Measurements from ENCODE around the gene EMILIN1. TPM values are rescaled to one million over a fixed set of nuclear protein-coding genes. Genes with fewer than 3 reads are reported as not detected.

EMILIN1 gene
- polyA plus RNA-seq, 1 donor = 49.1 TPM

GRCh38 chr2:27086090-27086723, 7.8 kb downstream of the EMILIN1 start:
- no CpG with 5 or more reads among the region's 81 CpGs for WGBS (ENCODE audit: insufficient coverage, low lambda C conversion rate)
- H3K27me3 ChIP-seq (ENCODE audit: control insufficient read depth, insufficient read depth, low read length) = no peaks in the 10 kb centered on the region
- H3K9me3 ChIP-seq (ENCODE audit: control insufficient read depth, low read depth, low read length) = no peaks in the 10 kb centered on the region
- H3K4me1 ChIP-seq (ENCODE audit: control insufficient read depth, insufficient read depth, low read length) = peaks cover 32% of the 10 kb centered on the region
- H3K27ac ChIP-seq (ENCODE audit: low read length) = peak overlapping the region; percentile 81
- H3K36me3 ChIP-seq (ENCODE audit: control insufficient read depth, insufficient read depth, low read length) = peaks cover 9% of the 10 kb centered on the region
- peak overlapping the region; percentile 58 for H3K4me3 ChIP-seq (ENCODE audit: low read length)
- DNase-seq = peak; percentile 96 to 97

- DNase-seq = peak; percentile 66 to 85
- WGBS (ENCODE audit: insufficient coverage, low lambda C conversion rate) = no CpG with 5 or more reads among the region's 54 CpGs
- H3K4me1 ChIP-seq (ENCODE audit: control insufficient read depth, insufficient read depth, low read length) = peaks cover 33% of the 10 kb centered on the region
Observed at GRCh38 chr2:27086724-27087593, 8.5 kb downstream of the EMILIN1 start, which contains the start of gene KHK. TSS of gene KHK (plus strand) at chr2:27086772. CDS start at chr2:27087260, 488 bp downstream.

DNA sequence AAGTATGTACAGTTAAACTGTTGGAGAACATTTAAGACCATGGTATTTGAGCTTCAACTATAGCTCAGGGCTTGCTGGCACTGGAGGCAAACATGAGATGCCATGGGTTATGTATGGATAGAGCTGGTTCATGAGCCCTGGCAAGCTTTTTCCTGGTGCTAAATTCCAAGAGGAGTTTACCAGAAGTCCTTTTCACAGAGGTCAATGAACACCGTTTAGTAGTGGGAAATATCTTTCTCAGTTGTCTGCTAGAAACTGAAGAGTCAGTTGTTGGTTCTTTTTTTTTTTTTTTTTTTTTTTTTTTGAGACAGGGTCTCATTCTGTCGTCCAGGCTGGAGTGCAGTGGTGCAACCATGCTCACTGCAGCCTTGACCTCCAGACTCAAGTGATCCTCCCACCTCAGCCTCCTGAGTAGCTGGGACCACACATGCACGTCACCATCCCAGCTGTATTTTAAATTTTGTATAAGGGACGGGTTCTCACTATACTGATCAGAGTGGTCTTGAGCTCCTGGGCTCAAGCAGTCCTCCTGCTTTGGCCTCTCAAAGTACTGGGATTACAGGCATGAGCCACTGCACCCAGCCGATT, 9.5 kb downstream of the EMILIN1 start:
- DNase-seq = no peak
- WGBS (ENCODE audit: insufficient coverage, low lambda C conversion rate) = 40% methylated on average over 1 of the region's 5 CpGs
- Histone ChIP-seq H3K27ac (ENCODE audit: low read length) (peak overlapping the region; percentile 64), H3K27me3 (ENCODE audit: control insufficient read depth, insufficient read depth, low read length) (no peaks in the 10 kb centered on the region), H3K4me1 (ENCODE audit: control insufficient read depth, insufficient read depth, low read length) (peaks cover 42% of the 10 kb centered on the region), H3K9me3 (ENCODE audit: control insufficient read depth, low read depth, low read length) (no peaks in the 10 kb centered on the region), H3K4me3 (ENCODE audit: low read length) (peak overlapping the region; percentile 59), H3K36me3 (ENCODE audit: control insufficient read depth, insufficient read depth, low read length) (peaks cover 11% of the 10 kb centered on the region)

More at GRCh38 chr2:27086724-27087593, 8.5 kb downstream of the EMILIN1 start, which contains the start of gene KHK:
- Histone ChIP-seq H3K27ac (ENCODE audit: low read length) (peak within 1 kb of the TSS; percentile 81), H3K36me3 (ENCODE audit: control insufficient read depth, insufficient read depth, low read length) (peaks cover 14% of the 10 kb centered on the region), H3K27me3 (ENCODE audit: control insufficient read depth, insufficient read depth, low read length) (no peaks in the 10 kb centered on the region), H3K9me3 (ENCODE audit: control insufficient read depth, low read depth, low read length) (no peaks in the 10 kb centered on the region), H3K4me3 (ENCODE audit: low read length) (peak within 1 kb of the TSS; percentile 59)

- WGBS (ENCODE audit: insufficient coverage, low lambda C conversion rate) = no CpG with 5 or more reads among the region's 6 CpGs
- H3K4me3 ChIP-seq (ENCODE audit: low read length) = peak overlapping the region; percentile 59
- peak; percentile 45 to 76 for DNase-seq
- H3K9me3 ChIP-seq (ENCODE audit: control insufficient read depth, low read depth, low read length) = no peaks in the 10 kb centered on the region
- H3K4me1 ChIP-seq (ENCODE audit: control insufficient read depth, insufficient read depth, low read length) = peaks cover 49% of the 10 kb centered on the region
- H3K27ac ChIP-seq (ENCODE audit: low read length) = peak overlapping the region; percentile 64
- H3K36me3 ChIP-seq (ENCODE audit: control insufficient read depth, insufficient read depth, low read length) = peaks cover 11% of the 10 kb centered on the region
- H3K27me3 ChIP-seq (ENCODE audit: control insufficient read depth, insufficient read depth, low read length) = no peaks in the 10 kb centered on the region
Observed at GRCh38 chr2:27088634-27089033, 10.2 kb downstream of the EMILIN1 start.

DNA sequence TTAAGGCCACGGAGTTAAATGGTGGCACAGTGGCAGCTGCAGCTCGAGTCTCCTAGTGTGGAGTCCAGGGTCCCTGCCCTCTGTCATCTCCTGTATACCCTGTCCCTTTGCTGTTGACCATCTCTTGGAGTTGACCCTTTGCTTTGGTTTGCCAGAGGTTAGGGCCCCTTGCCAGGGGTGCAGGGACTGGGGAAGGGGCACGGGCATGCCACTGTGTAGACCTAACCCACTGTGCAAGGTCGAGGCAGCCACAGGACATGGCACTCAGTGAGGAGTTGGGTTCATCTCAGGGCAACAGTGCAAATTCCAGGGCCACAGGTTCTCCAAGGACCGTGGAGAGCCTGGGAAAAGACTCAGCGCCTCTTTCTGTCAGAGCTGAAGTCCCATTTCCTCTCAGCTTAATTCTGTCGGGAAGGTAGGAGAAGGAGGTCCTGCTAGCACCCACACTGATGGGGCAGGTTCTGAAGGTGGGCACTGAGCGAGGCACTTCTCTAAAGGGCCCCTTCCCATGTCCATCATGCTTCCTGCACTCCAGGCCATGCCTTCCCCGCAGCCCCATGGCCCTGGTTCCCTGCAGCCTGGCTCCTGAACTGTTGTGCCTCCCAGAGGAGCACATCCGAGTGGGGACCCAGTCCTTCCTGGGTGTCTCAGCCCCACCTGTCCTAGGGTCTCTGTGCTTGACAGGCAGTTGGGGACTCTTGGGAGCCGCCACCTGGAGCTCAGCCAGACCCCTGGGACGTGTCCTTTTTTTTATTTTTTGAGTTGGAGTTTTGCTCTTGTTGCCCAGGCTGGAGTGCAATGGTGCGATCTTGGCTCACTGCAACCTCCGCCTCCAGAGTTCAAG, 10.9 kb downstream of the EMILIN1 start:
- Histone ChIP-seq H3K27me3 (ENCODE audit: control insufficient read depth, insufficient read depth, low read length) (no peaks in the 10 kb centered on the region), H3K27ac (ENCODE audit: low read length) (peak overlapping the region; percentile 64), H3K4me1 (ENCODE audit: control insufficient read depth, insufficient read depth, low read length) (peaks cover 56% of the 10 kb centered on the region), H3K9me3 (ENCODE audit: control insufficient read depth, low read depth, low read length) (no peaks in the 10 kb centered on the region), H3K36me3 (ENCODE audit: control insufficient read depth, insufficient read depth, low read length) (peaks cover 15% of the 10 kb centered on the region), H3K4me3 (ENCODE audit: low read length) (peak overlapping the region; percentile 59)
- no peak for DNase-seq
- WGBS (ENCODE audit: insufficient coverage, low lambda C conversion rate) = no CpG with 5 or more reads among the region's 14 CpGs

- Histone ChIP-seq H3K4me1 (ENCODE audit: control insufficient read depth, insufficient read depth, low read length) (peaks cover 73% of the 10 kb centered on the region), H3K36me3 (ENCODE audit: control insufficient read depth, insufficient read depth, low read length) (peaks cover 32% of the 10 kb centered on the region), H3K4me3 (ENCODE audit: low read length) (no peak overlapping the region), H3K9me3 (ENCODE audit: control insufficient read depth, low read depth, low read length) (no peaks in the 10 kb centered on the region), H3K27ac (ENCODE audit: low read length) (peak overlapping the region; percentile 88), H3K27me3 (ENCODE audit: control insufficient read depth, insufficient read depth, low read length) (no peaks in the 10 kb centered on the region)
- WGBS (ENCODE audit: insufficient coverage, low lambda C conversion rate) = no CpG with 5 or more reads among the region's 25 CpGs
- no peak for DNase-seq
Observed at GRCh38 chr2:27091746-27092695, 13.6 kb downstream of the EMILIN1 start.

- Histone ChIP-seq H3K4me3 (ENCODE audit: low read length) (no peak overlapping the region), H3K36me3 (ENCODE audit: control insufficient read depth, insufficient read depth, low read length) (peaks cover 39% of the 10 kb centered on the region), H3K9me3 (ENCODE audit: control insufficient read depth, low read depth, low read length) (no peaks in the 10 kb centered on the region), H3K27me3 (ENCODE audit: control insufficient read depth, insufficient read depth, low read length) (no peaks in the 10 kb centered on the region), H3K4me1 (ENCODE audit: control insufficient read depth, insufficient read depth, low read length) (peaks cover 73% of the 10 kb centered on the region), H3K27ac (ENCODE audit: low read length) (peak overlapping the region; percentile 88)
- WGBS (ENCODE audit: insufficient coverage, low lambda C conversion rate) = no CpG with 5 or more reads among the region's 10 CpGs
- DNase-seq = peak; percentile 92 to 98
Observed at GRCh38 chr2:27092696-27093429, 14.4 kb downstream of the EMILIN1 start.

DNA sequence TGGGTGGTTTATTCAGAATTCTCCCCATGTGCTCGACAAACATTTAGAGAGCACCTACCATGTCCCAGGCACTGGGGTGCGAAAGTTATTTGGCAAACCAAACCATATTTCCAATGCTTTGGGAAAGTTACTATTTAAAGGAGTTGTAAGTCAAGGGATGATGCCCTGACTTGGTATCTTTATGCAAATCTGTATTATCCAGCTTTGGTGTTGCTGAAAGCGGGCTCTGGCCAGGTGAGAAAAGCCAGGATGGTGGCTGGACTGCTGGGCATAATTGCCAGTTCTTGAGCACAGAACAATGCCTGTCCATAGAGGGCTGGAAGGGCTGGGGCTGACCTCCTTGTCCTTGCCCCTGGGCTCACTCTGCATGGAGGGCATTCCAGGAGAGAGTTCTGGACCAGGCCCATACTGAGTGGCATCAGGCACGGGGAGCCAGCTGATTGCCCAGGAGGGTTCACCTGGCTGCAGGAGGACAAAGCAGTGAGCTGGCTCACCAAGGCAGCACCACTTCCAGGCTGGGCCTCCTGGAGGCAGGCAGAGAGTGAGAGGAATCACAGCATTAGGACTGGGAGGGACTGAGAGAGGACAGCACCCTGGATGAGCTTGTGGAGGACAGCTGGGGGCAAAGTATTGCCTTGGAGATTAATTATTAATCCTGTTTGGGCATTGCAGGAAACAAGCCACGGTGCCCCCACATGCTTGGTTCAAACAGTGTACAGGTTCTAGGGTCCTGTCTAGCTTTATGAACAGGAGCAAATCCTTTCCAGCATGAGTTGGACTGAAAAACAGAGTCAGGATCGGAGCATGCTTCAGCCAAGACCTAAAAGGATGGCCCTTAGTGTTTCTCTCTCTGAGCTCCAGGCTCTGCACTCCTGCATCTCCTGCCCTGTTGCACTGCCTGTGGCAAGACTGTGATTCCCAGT, 15.3 kb downstream of the EMILIN1 start:
- no peaks in the 10 kb centered on the region for H3K27me3 ChIP-seq (ENCODE audit: control insufficient read depth, insufficient read depth, low read length)
- no CpG with 5 or more reads among the region's 6 CpGs for WGBS (ENCODE audit: insufficient coverage, low lambda C conversion rate)
- H3K36me3 ChIP-seq (ENCODE audit: control insufficient read depth, insufficient read depth, low read length) = peaks cover 43% of the 10 kb centered on the region
- peaks cover 72% of the 10 kb centered on the region for H3K4me1 ChIP-seq (ENCODE audit: control insufficient read depth, insufficient read depth, low read length)
- peak overlapping the region; percentile 4 for H3K4me3 ChIP-seq (ENCODE audit: low read length)
- DNase-seq = peak; percentile 76 to 87
- peak overlapping the region; percentile 88 for H3K27ac ChIP-seq (ENCODE audit: low read length)
- no peaks in the 10 kb centered on the region for H3K9me3 ChIP-seq (ENCODE audit: control insufficient read depth, low read depth, low read length)
